GM19023 (cell line): ENCODE measurements around the gene KIF1B.
"Not testable (repeated sequence)": the region's sequence is repeated elsewhere in the genome, so short reads cannot be mapped to it uniquely, and the experiment has no call there.

ENCODE experiments used
- ATAC-seq: cut with Tn5 transposase; IDR thresholded peaks from one replicate; pipeline ENCODE4 v1.9.1; 2021; ENCODE audit warnings: mild to moderate bottlenecking, moderate library complexity; ENCODE audit not compliant: unreplicated experiment

KIF1B gene

GRCh38 chr1:10229903-10230302, 19.5 kb downstream of the KIF1B start:
- no peak for ATAC-seq

DNA sequence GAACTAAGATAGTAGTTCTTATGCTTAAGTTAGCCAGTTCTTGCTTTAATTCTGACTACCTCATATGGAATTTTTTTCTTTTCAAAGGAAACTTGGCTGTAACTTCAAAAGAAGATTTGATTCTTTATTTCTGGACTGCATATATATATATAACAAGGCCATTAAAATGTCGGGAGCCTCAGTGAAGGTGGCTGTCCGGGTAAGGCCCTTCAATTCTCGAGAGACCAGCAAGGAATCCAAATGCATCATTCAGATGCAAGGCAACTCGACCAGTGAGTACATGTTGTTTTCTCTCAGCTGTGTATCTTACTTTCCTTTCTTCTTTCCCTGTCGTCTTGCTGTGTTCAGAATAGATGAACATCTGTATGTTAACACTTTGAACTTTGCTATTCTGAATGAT, 21.8 kb downstream of the KIF1B start:
- no peak for ATAC-seq

DNA sequence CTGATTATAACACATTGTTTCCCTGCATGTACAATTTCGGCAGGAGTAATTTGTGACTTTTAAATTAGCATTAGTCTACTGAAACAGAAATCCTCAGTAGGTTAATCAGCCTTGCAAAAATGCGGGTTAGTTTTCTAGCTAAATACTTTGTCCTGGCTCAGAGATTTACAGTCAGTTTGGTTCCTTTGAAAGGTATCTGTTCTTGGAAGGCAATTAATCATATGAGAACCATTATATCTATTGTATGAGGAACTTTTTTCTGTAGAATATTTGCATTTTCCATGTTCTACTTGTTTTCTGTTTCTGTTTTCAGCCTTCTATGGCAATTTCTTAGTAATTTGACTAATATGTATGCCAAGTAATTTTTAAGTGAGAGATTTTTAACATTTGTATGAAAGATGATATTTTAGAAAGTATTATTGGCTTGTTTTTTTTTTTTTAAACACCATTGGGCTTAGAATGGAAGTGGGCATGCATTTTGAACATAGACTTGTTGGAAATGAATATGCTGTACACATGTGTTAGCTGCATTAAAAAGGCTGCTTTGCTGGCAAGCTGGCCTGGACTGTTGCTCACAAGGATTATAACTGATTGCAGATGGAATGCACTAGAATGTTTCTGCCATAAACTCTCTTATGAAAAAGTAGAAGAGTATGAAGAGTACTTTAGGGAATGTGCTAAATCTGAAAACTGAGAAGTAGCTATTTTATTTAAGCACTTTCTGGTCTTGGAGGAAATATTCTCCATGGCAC, 26.2 kb downstream of the KIF1B start:
- ATAC-seq: no peak

- no peak for ATAC-seq
Observed at GRCh38 chr1:10237157-10237539, 26.8 kb downstream of the KIF1B start.

GRCh38 chr1:10242135-10242534, 31.8 kb downstream of the KIF1B start:
- no peak for ATAC-seq

- no peak for ATAC-seq
Observed at GRCh38 chr1:10242811-10243210, 32.4 kb downstream of the KIF1B start.

GRCh38 chr1:10245674-10246073, 35.3 kb downstream of the KIF1B start:
- no peak for ATAC-seq

DNA sequence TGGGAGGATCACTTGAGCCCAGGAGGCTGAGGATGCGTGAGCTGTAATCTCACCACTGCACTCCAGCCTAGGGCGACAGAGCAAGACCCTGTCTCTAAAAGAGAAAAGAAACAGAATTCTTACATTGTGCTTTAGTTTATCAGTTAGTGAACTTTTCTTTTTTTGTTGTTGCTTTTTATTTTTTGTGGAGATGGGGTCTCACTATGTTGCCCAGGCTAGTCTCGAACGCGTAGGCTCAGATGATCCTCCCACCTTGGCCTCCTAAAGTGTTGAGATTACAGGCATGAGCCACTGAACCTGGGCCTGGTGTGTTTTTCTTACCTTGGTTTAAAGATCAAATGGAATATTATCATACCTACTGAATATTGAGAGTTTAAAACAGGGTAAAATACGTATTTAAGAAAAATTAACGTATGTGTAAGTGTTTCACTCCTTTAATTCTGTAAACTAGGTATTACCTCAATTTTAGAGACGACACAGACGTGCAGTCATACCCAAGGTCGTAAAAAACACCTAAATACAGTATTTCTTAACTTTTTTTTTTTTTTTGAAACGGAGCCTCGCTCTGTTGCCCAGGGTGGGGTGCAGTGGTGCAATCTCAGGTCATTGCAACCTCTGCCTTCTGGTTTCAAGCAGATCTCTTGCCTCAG, 39.6 kb downstream of the KIF1B start:
- no peak for ATAC-seq

DNA sequence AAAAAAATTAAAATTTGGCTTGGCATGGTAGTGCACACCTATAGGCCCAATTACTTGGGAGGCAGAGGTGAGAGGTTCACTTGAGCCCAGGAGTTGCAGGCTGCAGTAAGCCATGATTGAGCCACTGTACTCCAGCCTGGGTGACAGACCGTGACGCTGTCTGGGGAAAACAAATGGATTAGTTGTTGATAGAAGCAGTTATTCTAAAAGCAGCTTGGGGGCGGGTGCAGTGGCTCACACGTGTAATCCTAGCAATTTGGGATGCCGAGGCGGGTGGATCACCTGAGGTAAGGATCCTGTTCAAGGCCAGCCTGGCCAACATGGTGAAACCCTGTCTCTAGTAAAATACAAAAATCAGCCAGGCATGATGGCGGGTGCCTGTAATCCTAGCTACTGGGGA, 40.3 kb downstream of the KIF1B start:
- no peak for ATAC-seq

- not testable (repeated sequence) for ATAC-seq
Observed at GRCh38 chr1:10251325-10252108, 41.1 kb downstream of the KIF1B start.

GRCh38 chr1:10252508-10252907, 42.1 kb downstream of the KIF1B start:
- ATAC-seq: no peak

DNA sequence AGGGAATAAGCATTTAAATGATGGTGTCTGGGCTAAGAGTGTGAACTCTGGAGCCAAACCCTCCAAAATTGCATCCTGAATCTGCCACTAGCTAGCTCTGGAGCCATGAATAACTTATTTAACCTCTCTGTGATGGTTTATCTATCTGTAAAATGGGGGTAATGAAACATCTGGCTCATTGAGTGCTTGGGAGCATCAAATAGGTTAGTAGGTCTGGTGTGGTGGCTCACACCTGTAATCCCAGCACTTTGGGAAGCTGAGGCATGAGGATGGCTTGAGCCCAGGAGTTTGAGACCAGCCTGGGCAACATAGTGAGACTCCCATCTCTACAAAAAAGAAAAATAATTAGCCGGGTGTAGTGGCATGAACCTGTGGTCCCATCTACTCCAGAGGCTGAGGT, 42.8 kb downstream of the KIF1B start:
- ATAC-seq: no peak

GRCh38 chr1:10253755-10254154, 43.4 kb downstream of the KIF1B start:
- ATAC-seq: no peak

- no peak for ATAC-seq
Observed at GRCh38 chr1:10257851-10258250, 47.5 kb downstream of the KIF1B start.

- not testable (repeated sequence) for ATAC-seq
Observed at GRCh38 chr1:10259547-10259946, 49.2 kb downstream of the KIF1B start.

DNA sequence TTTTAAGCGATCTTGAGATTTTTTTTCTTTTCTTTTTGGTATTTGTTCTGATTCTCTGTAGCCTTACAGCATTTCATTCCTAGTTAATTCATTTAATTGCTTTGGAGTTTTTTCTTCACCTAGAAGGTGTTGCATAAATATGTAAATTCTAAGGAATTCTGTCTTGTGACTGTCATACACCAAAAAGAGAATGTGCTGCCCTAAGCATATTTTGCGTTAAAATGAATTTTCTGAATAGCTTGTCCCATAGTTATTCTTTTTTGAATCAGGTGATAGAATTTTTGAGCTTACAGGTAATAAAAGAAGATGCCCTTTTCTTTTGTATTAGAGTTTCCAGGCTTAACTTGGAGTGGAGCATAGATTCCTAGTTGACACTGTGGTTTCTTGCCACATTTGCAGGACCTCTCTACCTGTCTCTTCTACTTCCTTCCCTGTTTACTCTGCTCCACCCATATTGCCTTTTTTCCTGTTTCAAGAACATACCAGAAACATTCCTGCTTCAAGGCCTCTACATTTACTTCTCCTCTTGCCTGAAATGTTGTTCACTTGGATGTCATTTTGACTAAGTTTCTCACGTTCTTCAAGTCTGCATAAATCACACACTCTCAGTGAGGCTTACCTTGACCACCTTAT, 53.2 kb downstream of the KIF1B start:
- ATAC-seq: no peak

DNA sequence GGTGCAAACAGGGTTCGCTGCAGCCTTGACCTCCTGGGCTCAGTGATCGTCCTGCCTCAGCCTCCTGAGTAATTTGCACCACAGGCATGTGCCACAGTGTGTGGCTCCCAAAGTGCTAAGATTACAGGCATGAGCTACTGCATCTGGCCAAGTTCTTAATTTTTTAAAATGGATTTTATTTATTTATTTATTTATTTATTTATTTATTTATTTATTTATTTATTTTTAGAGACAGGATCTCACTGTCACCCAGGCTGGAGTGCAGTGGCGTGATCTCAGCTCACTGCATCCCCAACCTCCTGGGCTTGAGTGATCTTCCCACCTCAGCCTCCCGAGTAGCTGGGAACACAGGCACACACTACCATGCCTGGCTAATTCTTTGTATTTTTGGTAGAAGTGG, 54.7 kb downstream of the KIF1B start:
- ATAC-seq: no peak

GRCh38 chr1:10265900-10266299, 55.5 kb downstream of the KIF1B start:
- ATAC-seq: no peak

DNA sequence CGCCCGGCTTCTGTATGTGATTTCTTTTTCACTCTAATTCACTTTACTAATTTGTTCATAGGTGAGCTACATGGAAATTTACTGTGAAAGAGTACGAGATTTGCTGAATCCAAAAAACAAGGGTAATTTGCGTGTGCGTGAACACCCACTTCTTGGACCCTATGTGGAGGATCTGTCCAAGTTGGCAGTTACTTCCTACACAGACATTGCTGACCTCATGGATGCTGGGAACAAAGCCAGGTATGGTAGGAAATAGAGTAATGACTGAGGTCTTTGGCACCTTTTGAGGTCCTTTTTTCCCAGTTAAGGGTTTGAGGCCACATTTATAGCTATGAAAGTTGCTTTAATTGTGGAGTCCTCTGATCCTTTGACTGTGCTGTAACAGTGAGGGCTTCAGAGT, 56.9 kb downstream of the KIF1B start:
- no peak for ATAC-seq

DNA sequence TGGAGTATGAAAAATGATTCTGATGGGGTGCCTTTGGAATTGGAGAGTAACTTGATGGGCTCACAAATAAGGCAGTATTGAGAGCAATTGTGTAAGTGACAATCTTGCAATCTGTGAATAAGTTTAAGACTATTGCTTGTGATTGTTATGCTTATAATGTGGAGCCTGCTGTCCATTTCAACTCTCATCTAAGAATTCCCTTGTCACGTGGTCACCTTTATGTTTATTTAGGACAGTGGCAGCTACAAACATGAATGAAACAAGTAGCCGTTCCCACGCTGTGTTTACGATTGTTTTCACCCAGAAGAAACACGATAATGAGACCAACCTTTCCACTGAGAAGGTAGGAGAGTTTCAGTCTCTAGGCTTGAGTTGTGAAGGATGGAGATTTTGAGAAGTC, 57.6 kb downstream of the KIF1B start:
- no peak for ATAC-seq

DNA sequence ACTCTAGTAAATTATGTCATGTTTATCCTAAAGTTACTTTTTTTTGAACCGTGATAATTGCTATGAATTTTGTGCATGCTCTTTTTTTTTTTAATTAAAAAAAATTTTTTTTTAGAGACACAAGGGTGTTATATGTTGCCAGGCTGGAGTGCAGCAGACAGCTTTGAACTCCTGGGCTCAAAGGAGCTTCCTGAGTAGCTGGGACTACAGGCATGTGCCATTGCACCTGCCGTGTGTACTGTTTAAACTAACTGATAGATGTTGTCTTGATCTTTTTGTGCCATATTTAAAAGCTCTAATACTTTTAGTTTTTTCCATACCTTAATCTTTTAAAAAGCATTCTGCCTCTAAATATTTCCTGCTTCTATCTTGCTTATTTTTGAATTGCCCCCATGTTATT, 60.7 kb downstream of the KIF1B start:
- ATAC-seq: no peak
